Sciatic nerve (tissue), 2 donors: Measurements from ENCODE around the gene EIF5A. TPM values are rescaled to one million over a fixed set of nuclear protein-coding genes. Genes with fewer than 3 reads are reported as not detected.

Experiments
- ATAC-seq: fragments of 200-7000 bp; cut with Tn5 transposase; one replicate; pipeline ENCODE4 v1.9.1; 2020; ENCODE audit warnings: mild to moderate bottlenecking, moderate library complexity
- DNase-seq: peaks from one replicate; pipeline ENCODE4 v3.0.0-alpha.2; 2020; ENCODE audit warnings: low spot score
- intact Hi-C: fragments of 100-400 bp; cut with DNase I; formaldehyde crosslinking; loops from one replicate; pipeline ENCODE4 v1.14.2; 2022
- total RNA-seq: library from RNA; stranded (reverse); fragmentation: NEBNext Ultra II Directional; extraction: Animal tissue kit (Norgen Biotek cat#: 25700); gene quantifications from one replicate; pipeline ENCODE4 v1.2.1, GENCODE V29; 2021
- donor health status: DM: no; HTN: no; CAD: no.
- donor health status: DM: no; HTN: no; CAD: no.

Gene EIF5A
- total RNA-seq, 1 donor from 2014 or later, result 168 TPM

DNA sequence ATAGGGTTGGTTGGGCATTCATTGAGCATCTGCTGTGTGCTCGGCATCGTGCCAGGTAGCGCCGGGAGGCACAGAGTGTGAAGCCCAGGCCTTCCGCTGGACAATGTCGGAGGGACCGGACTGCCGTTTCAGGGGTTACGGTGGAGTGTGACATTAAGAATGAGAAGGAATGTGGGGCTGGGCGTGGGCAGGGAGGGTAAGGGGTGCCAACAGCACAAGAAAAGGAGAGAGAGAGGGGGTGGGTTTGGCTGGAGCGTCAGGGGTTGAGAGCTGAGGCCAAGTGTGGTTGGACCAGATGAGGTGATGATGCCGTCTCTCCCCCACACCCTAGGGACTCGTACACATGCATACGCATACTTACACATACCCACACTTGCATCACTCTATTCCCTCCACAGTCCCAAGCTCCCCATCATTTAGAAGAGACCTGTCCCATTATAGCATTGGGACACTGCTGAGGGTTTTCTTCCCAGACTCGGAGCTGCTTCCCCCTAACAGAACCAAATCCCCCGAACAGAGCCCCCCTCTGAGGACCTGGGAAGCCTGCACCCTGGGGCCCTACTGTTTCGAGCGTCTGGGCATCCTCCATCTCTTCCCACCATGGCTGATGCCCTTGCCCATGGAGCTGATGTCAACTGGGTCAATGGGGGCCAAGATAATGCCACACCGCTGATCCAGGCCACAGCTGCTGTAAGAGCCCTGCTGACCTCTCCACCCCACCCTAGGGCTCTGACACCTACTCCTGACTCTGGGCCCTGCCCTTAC lies 41.2 kb downstream of the EIF5A start:
- intact Hi-C loops, result no loop called here
- DNase-seq (no peak), ATAC-seq (no peak)

DNA sequence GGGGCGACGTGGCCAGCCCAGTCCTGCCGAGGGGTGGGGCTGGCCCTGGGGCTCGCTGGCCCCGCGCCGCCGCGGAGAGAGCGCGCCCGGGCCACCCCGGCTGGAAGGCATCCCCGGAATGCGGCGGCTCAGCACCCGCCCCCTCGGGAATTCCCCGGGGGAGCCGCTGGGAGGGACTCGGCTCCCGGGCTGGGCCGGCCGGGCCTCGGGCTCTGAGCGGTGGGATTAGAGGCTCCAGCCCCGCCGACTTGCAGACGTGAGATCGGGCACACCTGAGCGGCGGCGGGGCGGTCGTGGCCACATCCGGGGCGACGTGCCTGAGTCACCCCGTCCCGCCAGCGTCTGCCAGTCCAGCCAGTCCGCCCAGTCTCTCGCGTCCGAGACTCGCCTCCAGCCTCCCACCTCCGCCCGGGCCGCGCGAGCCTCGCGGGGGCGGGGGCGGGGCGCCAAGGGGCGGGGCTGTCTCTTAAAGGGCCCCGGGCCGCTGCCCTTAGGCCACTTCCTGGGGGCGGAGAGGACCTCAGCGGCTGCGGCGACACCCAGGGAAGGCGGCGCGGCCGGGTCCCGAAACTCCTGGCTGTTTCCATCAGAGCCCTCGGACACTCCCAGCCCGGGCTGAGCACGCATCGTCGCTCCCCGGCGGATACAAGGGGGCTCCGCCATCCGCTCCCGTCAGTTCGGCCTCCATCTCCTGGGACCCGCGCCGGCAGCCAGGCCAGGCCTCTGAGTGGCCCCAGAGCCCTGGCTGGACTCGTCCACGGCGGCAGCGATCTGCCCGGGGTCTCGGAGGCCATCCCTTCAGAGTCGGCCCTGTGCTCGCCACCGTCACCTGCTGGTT lies 44.5 kb downstream of the EIF5A start, which contains the start of gene KCTD11:
Gene KCTD11, plus strand, starts transcription at position 498 of the 838 bp plus-strand sequence.
- ATAC-seq, result peak; percentile 66
- DNase-seq, result peak; percentile 95
- intact Hi-C loops, result loop anchor here (10.0 kb wide), 1 partner anchor 213 kb away; the partner anchor contains the start of gene SENP3

DNA sequence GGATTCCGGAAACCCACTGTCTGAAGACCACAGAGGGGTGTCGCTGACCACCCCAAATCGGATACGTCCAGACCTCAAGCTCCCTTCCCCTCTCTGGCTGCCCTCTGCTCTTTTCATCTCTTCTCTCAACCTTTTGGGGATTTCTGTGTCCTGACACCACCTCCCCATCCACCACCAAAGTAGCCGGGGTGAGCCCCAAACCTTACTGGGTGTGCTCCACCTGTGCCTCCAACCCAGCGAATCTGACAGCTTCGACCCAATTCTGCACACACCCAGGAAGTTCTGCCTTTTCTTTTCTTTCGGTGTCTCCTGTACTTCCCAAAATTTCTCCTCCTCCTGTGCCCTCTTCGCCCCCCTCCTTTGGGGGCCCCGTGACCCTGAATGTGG lies 45.1 kb downstream of the EIF5A start:
- intact Hi-C loops, result loop anchor here (10.0 kb wide), 1 partner anchor 212 kb away; the partner anchor contains the start of gene SENP3
- no peak for ATAC-seq
- DNase-seq, result no peak

DNA sequence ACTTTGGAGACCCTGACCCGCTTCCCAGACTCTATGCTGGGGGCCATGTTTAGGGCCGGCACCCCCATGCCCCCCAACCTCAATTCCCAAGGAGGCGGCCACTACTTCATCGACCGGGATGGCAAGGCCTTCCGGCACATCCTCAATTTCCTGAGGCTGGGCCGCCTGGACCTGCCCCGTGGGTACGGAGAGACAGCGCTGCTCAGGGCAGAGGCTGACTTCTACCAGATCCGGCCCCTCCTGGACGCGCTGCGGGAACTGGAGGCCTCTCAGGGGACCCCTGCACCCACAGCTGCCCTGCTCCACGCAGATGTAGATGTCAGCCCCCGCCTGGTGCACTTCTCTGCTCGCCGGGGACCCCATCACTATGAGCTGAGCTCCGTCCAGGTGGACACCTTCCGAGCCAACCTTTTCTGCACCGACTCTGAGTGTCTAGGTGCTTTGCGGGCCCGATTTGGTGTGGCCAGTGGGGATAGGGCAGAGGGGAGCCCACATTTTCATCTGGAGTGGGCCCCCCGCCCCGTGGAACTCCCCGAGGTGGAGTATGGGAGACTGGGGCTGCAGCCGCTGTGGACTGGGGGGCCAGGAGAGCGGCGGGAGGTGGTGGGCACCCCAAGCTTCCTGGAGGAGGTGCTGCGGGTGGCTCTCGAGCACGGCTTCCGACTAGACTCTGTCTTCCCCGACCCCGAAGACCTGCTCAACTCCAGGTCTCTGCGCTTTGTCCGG lies 45.6 kb downstream of the EIF5A start:
- ATAC-seq, result no peak
- intact Hi-C loops, result loop anchor here (10.0 kb wide), 1 partner anchor 212 kb away; the partner anchor contains the start of gene SENP3
- DNase-seq, result peak; percentile 70

DNA sequence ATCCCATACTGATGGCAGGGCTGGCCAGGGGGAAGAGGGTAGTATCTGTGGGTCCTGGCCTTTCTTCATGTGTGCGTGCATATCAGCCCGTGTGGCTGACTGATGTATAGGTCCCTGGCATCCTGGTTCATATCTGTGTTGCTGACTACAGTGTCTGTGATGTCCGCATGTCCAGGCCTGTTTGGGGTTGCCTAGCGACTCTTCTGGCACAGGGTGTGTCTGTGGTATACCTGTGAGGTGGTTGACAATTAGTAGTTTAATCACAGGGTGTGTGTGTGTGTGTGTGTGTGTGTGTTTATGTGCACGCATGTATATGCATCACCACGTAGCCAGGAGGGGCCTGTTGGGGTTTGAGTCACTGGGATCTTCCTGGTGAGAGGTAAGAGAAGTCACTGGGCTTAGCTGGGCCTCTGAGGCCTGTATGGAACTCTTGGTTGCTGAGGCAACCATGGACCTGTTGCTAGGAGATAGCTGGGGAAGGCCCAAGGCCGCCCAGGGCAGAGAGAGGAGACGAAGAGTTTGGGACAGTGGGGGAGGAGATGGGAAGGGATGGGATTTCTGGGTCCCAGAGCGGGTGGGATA lies 46.9 kb downstream of the EIF5A start:
- no peak for DNase-seq
- intact Hi-C loops, result loop anchor here (10.0 kb wide), 1 partner anchor 210 kb away; the partner anchor contains the start of gene SENP3
- ATAC-seq, result no peak

DNA sequence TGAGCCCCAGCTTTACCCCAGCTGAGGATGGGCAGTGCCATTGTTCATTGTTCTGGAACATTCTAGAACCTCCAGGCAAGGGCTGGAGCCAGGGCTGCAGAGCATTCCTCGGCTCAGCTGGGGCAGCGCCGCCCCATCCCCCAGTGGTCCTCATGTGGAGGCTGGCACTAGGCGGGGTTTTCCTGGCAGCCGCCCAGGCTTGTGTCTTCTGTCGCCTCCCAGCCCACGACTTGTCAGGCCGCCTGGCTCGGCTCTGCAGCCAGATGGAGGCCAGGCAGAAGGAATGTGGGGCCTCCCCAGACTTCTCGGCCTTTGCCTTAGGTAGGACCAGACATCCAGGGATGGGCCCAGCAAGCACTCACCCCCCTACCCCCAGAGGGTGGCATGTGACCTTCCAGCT lies 47.6 kb downstream of the EIF5A start, which contains the start of gene TMEM95:
Gene TMEM95, plus strand, starts transcription at position 104 of the 400 bp plus-strand sequence. Its CDS starts 49 bp downstream, at position 153.
- intact Hi-C loops, result loop anchor here (10.0 kb wide), 1 partner anchor 210 kb away; the partner anchor contains the start of gene SENP3
- ATAC-seq, result no peak
- peak; percentile 87 for DNase-seq

DNA sequence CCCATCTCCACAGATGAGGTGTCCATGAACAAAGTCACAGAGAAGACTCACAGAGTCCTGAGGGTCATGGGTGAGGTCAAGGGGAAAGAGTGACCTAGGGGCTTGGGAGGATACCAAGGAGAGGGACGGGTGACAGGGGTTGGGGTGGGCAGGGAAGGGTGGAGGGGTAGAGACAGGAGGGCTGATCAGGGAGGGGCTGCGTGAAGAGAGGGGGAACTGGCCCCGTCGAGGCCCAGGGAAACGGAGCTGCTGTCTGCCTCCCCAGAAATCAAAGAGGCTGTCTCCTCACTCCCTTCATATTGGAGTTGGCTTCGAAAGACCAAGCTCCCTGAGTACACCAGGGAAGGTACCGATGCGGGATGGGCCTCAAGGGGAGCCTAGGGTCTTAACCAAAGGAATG lies 48.1 kb downstream of the EIF5A start:
- no peak for ATAC-seq

DNA sequence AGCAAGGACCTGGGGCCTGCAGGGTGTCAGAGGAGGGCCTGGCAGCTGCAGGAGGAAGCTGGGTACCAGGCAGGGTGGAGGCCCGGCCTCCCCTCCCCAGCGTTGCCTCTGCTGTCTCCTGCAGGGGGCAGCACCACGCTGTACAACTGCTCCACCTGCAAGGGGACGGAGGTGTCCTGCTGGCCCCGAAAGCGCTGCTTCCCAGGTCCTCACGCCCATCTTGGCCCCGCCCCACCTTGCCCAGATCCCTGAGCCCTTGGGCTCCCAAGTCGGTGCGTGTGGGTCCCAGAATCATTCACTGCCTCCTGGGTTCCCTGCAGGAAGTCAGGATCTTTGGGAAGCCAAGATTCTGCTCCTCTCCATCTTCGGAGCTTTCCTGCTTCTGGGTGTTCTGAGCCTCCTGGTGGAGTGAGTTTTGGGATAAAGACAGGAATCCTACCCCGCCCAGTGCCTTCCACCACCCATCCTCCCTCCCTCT lies 48.7 kb downstream of the EIF5A start:
- intact Hi-C loops, result loop anchor here (10.0 kb wide), 1 partner anchor 209 kb away; the partner anchor contains the start of gene SENP3

More for the DNA sequence above, 48.1 kb downstream of the EIF5A start:
- no peak for DNase-seq
- intact Hi-C loops, result loop anchor here (10.0 kb wide), 1 partner anchor 209 kb away; the partner anchor contains the start of gene SENP3

DNA sequence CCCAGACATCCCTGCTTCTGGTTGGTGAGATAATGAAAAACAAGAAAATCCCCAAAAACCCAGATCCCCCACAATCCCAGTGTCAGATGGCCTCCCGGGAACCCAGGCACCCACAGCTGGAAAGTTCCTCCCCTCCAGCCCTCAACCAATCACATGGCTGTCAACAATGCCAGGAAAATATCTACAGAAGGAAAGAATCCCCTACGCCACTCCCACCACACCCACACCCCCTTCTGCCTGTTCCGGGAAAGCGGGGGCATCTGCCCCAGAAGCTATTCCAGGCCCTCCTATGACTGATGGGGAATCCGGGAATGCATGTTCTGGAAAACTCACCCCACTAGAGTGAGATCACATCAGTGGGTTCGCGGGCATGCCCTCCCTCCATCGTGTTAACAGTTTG lies 49.3 kb downstream of the EIF5A start:
- ATAC-seq (peak; percentile 12), DNase-seq (no peak)
- intact Hi-C loops, result loop anchor here (10.0 kb wide), 1 partner anchor 208 kb away; the partner anchor contains the start of gene SENP3

More for the DNA sequence above, 48.7 kb downstream of the EIF5A start:
- peak; percentile 44 for ATAC-seq
- DNase-seq, result peak; percentile 90

DNA sequence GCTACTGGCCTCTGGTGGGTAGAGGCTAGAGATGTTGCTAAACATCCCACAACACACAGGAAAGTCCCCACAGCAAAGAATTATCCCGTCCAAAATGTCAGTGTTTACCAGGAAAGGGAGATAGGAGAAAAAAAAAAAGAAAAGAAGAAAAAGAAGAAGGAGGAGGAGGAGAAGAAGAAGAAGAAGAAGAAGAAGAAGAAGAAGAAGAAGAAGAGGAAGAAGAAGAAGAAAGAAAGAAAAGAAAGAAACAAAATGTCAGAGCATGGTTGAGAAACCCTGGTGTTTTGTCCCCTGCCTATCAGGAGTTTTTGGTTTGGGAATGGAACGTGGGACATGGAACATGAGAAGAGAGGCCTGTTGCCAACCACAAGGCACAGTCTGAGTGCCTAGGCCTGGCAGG lies 50.0 kb downstream of the EIF5A start:
- ATAC-seq (no peak), DNase-seq (no peak)
- intact Hi-C loops, result loop anchor here (10.0 kb wide), 1 partner anchor 207 kb away; the partner anchor contains the start of gene SENP3

DNA sequence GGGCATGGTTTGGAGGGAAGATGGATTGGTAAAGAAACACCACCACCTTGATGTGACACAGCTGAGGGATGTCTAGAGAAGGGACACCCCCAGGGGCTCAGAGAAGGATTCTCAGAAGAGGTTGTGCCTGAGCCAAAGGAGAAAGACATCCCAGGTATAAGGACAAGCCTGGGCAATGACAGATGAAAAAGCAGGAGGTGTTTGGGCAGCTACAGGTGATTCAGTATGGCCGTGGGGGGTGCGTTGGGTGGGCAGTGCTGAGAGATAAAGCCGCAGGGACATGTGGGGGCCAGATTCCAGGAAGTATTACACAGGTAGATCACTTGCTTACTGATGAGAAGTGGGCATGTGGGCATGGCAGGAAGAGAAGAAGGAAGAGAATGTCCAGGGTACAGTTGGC lies 54.5 kb downstream of the EIF5A start:
- intact Hi-C loops, result no loop called here
- DNase-seq (no peak), ATAC-seq (no peak)

Other genes starting within 250 kb of the EIF5A start
- 14.7 TPM for gene CLEC10A, start 227.4 kb upstream of the EIF5A start, total RNA-seq
- gene ASGR2, start 192.8 kb upstream of the EIF5A start, total RNA-seq, result 1.1 TPM
- gene ASGR1, start 128.3 kb upstream of the EIF5A start, total RNA-seq, result 2.3 TPM
- gene DLG4, start 87.8 kb upstream of the EIF5A start, total RNA-seq, result 32.2 TPM
- gene ACADVL, start 87.7 kb upstream of the EIF5A start, total RNA-seq, result 321 TPM
- gene DVL2, start 73.1 kb upstream of the EIF5A start, total RNA-seq, result 49.1 TPM
- 23.8 TPM for gene PHF23, start 68.2 kb upstream of the EIF5A start, total RNA-seq
- 397 TPM for gene GABARAP, start 65.2 kb upstream of the EIF5A start, total RNA-seq
- 82.0 TPM for gene CTDNEP1, start 55.9 kb upstream of the EIF5A start, total RNA-seq
- gene ELP5, start 55.4 kb upstream of the EIF5A start, total RNA-seq, result 26.7 TPM
- gene CLDN7, start 45.1 kb upstream of the EIF5A start, total RNA-seq, result 4.1 TPM
- gene SLC2A4, start 25.9 kb upstream of the EIF5A start, total RNA-seq, result 6.1 TPM
- 2.1 TPM for gene YBX2, start 13.0 kb upstream of the EIF5A start, total RNA-seq
- 53.8 TPM for gene GPS2, start 7.7 kb downstream of the EIF5A start, total RNA-seq
- 37.0 TPM for gene NEURL4, start 21.7 kb downstream of the EIF5A start, total RNA-seq
- 38.3 TPM for gene ACAP1, start 28.9 kb downstream of the EIF5A start, total RNA-seq
- gene KCTD11, start 44.5 kb downstream of the EIF5A start, total RNA-seq, result 64.6 TPM
- not detected for gene TMEM95, start 47.5 kb downstream of the EIF5A start, total RNA-seq
- gene TNK1, start 73.5 kb downstream of the EIF5A start, total RNA-seq, result 6.1 TPM
- 37.1 TPM for gene PLSCR3, start 86.9 kb downstream of the EIF5A start, total RNA-seq
- gene TMEM256, start 96.5 kb downstream of the EIF5A start, total RNA-seq, result 75.0 TPM
- 44.8 TPM for gene NLGN2, start 100.2 kb downstream of the EIF5A start, total RNA-seq
- gene SPEM1, start 112.7 kb downstream of the EIF5A start, total RNA-seq, result not detected
- gene SPEM2, start 118.0 kb downstream of the EIF5A start, total RNA-seq, result not detected
- gene SPEM3, start 121.2 kb downstream of the EIF5A start, total RNA-seq, result not detected
- 3.0 TPM for gene TMEM102, start 127.8 kb downstream of the EIF5A start, total RNA-seq
- gene FGF11, start 131.9 kb downstream of the EIF5A start, total RNA-seq, result 3.8 TPM
- gene CHRNB1, start 137.4 kb downstream of the EIF5A start, total RNA-seq, result 6.3 TPM
- gene ZBTB4, start 172.0 kb downstream of the EIF5A start, total RNA-seq, result 84.2 TPM
- gene SLC35G6, start 173.8 kb downstream of the EIF5A start, total RNA-seq, result not detected
- gene POLR2A, start 176.7 kb downstream of the EIF5A start, total RNA-seq, result 126 TPM
- gene TNFSF12, start 241.4 kb downstream of the EIF5A start, total RNA-seq, result 63.9 TPM